Stimulated activated CD4-positive, alpha-beta T cell treated with anti-CD3 and anti-CD28 coated beads, Interleukin-2, amount 100 ng/mL, for 4 hours (primary cell): ENCODE data around the gene EHF.

Experiments
- DNase-seq: peaks from one replicate; pipeline ENCODE4 v3.0.0-alpha.2; 2020; ENCODE audit warnings: low read depth

EHF gene

GRCh38 chr11:34625576-34625975 lies 4.7 kb downstream of the EHF start:
- DNase-seq = no peak

- DNase-seq = no peak
Measured at GRCh38 chr11:34626393-34626792, 5.5 kb downstream of the EHF start.

- DNase-seq = no peak
Measured at GRCh38 chr11:34627197-34627596, 6.3 kb downstream of the EHF start.

GRCh38 chr11:34629711-34630110 lies 8.8 kb downstream of the EHF start:
- no peak for DNase-seq

GRCh38 chr11:34630544-34630943 lies 9.7 kb downstream of the EHF start:
- DNase-seq = no peak

GRCh38 chr11:34631297-34631696 lies 10.4 kb downstream of the EHF start:
- DNase-seq = no peak

GRCh38 chr11:34631737-34632104 lies 10.8 kb downstream of the EHF start:
- no peak for DNase-seq

- DNase-seq = no peak
Measured at GRCh38 chr11:34632105-34632791, 11.4 kb downstream of the EHF start.

- no peak for DNase-seq
Measured at GRCh38 chr11:34633640-34633989, 12.7 kb downstream of the EHF start.

- DNase-seq = no peak
Measured at GRCh38 chr11:34633990-34634693, 13.2 kb downstream of the EHF start.

- DNase-seq = no peak
Measured at GRCh38 chr11:34634694-34635062, 13.8 kb downstream of the EHF start.

GRCh38 chr11:34636127-34636526 lies 15.2 kb downstream of the EHF start:
- no peak for DNase-seq

- no peak for DNase-seq
Measured at GRCh38 chr11:34637303-34637702, 16.4 kb downstream of the EHF start.

GRCh38 chr11:34638897-34639296 lies 18.0 kb downstream of the EHF start:
- DNase-seq = no peak

- DNase-seq = no peak
Measured at GRCh38 chr11:34639545-34639944, 18.7 kb downstream of the EHF start.

GRCh38 chr11:34640050-34640923 lies 19.4 kb downstream of the EHF start:
- no peak for DNase-seq

- no peak for DNase-seq
Measured at GRCh38 chr11:34640924-34641275, 20.0 kb downstream of the EHF start.

- no peak for DNase-seq
Measured at GRCh38 chr11:34641456-34641855, 20.6 kb downstream of the EHF start.

- DNase-seq = no peak
Measured at GRCh38 chr11:34642001-34642554, 21.2 kb downstream of the EHF start.

- DNase-seq = no peak
Measured at GRCh38 chr11:34642873-34643272, 22.0 kb downstream of the EHF start.

GRCh38 chr11:34643311-34643710 lies 22.4 kb downstream of the EHF start:
- DNase-seq = no peak

- no peak for DNase-seq
Measured at GRCh38 chr11:34643846-34644245, 23.0 kb downstream of the EHF start.
